Astrocyte of the spinal cord (primary cell): ENCODE data around the gene IFNL4.
"Not testable (repeated sequence)": the region's sequence is repeated elsewhere in the genome, so short reads cannot be mapped to it uniquely, and the experiment has no call there.

Experiments used
- DNase-seq: peaks from one replicate; pipeline ENCODE4 v3.0.0; 2011; ENCODE audit warnings: low read depth, low spot score
- H3K4me3 ChIP-seq: 2 replicates; pipeline ENCODE4 v1.5.1; 2011; ENCODE audit warnings: low read depth, mild to moderate bottlenecking, low read length, moderate library complexity
- in situ Hi-C: cut with HindIII; loops from 2 replicates; pipeline ENCODE4 v1.10.0; 2017; ENCODE audit warnings: low sequenced_read_pairs
- TF ChIP-seq, protein P1 (sequence below): IDR thresholded peaks from 2 replicates; pipeline ENCODE4 v1.5.1; 2012; ENCODE audit warnings: low read depth, mild to moderate bottlenecking, low read length, inconsistent platforms

IFNL4 gene

DNA sequence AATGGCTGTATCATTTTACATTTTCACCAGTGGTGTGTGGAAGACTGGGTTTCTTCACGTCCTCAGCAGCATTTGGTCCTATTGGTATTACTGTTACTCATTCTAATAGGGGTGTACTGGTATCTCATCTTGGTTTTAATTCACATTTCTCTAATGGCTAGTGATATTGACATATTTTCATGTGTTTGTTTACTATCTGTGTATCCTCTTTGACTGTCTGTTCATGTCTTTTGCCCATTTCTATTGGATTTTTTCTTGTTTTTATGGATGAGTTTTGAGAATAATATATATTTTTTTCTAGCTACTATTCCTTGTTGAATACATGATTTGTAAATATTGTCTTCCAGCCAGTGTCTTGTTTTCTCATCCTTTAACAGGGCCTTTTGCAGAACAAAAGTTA, 33.4 kb upstream of the IFNL4 start:
- no peak for DNase-seq
- in situ Hi-C loops = no loop called here
- H3K4me3 ChIP-seq = no peak overlapping the region
- TF ChIP-seq, protein P1, sequence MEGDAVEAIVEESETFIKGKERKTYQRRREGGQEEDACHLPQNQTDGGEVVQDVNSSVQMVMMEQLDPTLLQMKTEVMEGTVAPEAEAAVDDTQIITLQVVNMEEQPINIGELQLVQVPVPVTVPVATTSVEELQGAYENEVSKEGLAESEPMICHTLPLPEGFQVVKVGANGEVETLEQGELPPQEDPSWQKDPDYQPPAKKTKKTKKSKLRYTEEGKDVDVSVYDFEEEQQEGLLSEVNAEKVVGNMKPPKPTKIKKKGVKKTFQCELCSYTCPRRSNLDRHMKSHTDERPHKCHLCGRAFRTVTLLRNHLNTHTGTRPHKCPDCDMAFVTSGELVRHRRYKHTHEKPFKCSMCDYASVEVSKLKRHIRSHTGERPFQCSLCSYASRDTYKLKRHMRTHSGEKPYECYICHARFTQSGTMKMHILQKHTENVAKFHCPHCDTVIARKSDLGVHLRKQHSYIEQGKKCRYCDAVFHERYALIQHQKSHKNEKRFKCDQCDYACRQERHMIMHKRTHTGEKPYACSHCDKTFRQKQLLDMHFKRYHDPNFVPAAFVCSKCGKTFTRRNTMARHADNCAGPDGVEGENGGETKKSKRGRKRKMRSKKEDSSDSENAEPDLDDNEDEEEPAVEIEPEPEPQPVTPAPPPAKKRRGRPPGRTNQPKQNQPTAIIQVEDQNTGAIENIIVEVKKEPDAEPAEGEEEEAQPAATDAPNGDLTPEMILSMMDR = no peak

DNA sequence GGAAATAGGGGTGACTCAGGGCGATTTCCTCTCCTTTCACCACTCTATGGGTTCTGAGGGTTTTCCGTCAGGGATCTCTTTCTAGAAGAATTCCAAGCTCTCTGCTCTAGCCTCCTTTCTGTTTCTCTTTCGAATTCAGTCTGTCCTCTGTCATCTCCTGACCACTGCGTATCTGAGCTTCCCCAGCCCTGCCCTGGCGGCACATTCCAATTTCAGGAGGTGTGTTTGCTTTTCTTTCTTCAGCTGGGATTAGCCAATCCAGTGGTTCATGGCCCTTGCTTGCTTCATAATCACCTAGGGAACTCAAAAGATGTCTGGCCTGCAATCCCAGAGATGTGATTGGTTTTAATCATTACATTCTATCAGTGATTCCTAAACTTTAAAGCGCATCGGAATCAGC, 28.9 kb upstream of the IFNL4 start:
- TF ChIP-seq, protein P1 = no peak
- in situ Hi-C loops = no loop called here
- no peak for DNase-seq
- no peak overlapping the region for H3K4me3 ChIP-seq

DNA sequence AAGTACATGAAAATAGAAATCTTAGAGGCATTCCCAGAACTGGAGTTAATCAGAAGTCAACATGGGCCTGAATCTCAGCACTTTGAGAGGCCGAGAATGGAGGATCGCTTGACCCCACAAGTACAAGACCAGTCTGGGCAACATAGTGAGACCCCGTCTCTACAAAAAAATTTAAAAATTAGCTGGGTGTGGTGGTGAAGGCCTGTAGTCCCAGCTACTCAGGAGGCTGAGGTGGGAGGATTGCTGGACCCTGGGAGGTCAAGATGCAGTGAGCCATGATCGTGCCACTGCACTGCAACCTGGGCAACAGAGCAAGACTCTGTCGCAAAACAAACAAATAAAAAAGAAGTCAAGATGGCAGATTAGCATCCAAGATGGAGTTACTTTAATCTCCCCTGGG, 28.1 kb upstream of the IFNL4 start:
- DNase-seq = no peak
- no peak overlapping the region for H3K4me3 ChIP-seq
- TF ChIP-seq, protein P1 = no peak
- in situ Hi-C loops = no loop called here

DNA sequence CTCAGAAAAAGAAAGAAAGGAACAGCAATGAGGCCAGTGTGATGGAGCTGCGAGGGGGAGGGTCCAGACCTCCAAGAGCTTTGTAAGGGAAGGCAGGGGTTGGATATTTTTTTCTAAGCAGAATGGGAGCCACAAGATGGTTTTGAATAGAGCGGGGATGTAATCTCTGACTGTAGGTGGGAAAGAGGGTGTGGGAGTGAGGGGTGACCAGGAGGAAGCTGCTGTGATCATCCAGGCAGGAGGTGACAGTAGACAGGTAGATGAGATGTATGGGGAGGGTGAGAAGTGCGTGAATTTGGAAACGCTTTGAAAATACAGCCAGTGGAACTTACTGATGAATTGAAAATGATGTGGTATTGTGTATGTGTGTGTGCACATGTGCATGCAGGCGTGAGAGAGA, 26.9 kb upstream of the IFNL4 start:
- in situ Hi-C loops = no loop called here
- TF ChIP-seq, protein P1 = no peak
- H3K4me3 ChIP-seq = no peak overlapping the region
- no peak for DNase-seq

DNA sequence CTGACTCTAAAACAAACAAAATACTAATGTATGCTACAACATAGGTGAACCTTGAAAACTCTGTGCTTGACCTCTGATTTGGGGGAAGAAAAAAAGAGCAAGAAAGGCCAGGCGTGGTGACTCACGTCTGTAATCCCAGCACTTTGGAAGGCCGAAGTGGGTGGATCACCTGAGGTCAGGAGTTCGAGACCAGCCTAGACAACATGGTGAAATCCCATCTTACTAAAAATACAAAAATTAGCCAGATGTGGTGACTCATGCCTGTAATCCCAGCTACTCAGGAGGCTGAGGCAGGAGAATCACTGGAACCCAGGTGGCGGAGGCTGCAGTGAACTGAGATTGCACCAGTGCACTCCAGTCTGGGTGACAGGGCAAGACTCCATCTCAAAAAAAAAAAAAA, 25.2 kb upstream of the IFNL4 start:
- H3K4me3 ChIP-seq, DNase-seq, in situ Hi-C loops: not testable (repeated sequence)

DNA sequence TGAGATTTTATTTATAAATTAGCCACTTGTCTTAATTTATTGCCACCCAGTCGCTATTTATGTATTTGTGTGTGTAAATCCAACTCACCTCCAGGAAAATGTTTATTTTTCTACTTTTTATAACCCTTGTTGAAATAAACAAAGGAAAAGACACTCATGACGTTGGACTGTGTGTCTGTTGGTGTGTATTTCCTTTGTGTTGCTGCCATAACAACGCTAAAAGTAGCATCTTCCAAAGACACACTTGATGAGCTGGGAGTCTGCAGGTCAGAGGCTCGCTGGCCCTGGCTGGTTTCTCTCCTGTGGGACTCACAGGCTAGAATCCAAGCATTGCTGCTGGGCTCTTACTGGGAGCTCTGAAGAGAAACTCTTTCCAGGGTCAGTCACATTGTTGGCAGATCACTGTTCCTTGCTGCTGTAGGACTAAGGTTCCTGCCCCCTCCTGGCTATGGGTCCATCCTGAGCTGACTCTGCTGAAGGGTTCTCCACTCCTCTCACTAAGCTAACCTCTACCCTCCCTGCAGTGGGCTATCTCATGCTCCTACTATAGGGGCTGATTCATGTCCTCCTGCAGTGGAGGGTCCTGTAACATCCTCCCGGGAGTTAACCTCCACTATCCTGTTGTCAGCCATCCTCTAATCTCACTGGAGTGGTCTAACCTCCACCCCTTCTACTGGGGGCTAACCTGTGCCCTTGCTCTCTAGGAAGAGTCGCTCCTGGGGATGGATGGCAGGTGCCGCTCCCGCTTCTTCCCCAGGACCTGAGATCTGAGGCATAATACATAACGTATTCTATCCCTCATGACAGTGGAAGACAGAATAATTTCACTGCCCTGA, 21.6 kb upstream of the IFNL4 start:
- TF ChIP-seq, protein P1 = no peak
- DNase-seq = no peak
- in situ Hi-C loops = no loop called here
- no peak overlapping the region for H3K4me3 ChIP-seq

DNA sequence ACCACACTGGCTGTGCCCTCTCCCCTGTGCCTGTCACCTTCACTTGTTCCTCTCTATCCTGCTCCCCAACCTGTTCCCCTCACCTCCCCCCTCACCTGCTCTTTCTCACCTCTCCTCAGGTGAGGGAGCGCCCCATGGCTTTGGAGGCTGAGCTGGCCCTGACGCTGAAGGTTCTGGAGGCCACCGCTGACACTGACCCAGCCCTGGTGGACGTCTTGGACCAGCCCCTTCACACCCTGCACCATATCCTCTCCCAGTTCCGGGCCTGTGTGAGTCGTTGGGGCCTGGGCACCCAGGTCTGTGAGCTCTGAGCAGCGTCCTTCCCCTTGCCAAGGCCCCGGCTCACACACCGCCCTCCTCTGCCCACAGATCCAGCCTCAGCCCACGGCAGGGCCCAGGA, 20.7 kb upstream of the IFNL4 start:
- DNase-seq, in situ Hi-C loops, H3K4me3 ChIP-seq: not testable (repeated sequence)

DNA sequence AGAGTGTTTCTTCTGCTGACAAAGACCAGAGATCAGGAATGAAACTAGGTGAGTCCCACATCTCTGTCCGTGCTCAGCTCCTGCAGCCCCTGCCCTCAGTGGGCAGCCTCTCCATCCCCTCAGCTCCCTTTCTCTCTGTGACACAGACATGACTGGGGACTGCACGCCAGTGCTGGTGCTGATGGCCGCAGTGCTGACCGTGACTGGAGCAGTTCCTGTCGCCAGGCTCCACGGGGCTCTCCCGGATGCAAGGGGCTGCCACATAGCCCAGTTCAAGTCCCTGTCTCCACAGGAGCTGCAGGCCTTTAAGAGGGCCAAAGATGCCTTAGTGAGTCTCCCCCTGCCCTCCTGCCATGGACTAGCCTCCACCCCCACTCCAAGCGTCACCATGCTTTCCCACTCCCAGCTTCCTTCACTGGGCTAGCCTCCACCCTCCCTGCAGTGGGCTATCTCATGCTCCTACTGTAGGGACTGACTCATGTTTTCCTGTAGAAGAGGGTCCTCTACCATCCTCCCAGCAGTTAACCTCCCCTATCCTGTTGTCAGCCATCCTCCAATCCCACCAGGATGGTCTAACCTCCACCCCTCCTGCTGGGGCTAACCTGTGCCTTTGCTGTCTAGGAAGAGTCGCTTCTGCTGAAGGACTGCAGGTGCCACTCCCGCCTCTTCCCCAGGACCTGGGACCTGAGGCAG, 20.0 kb upstream of the IFNL4 start:
- in situ Hi-C loops, H3K4me3 ChIP-seq, DNase-seq: not testable (repeated sequence)

DNA sequence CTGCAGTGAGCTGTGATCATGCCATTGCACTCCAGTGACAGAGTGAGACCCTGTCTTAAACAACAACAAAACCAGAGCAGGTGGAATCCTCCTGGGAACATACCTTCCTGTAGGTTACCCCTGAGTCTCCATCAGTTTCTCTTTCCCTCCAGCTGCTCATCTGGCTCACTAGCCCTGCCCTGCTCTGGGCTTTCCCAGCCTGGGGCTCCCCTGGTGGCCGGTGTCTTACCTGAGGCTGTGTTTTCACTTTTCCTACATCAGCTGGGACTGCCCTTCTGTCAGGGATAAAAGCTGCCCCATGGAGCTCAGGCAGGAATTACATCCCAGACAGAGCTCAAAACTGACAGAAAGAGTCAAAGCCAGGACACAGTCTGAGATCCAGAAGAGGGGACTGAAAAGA, 19.4 kb upstream of the IFNL4 start, which contains the start of gene IFNL2:
TSS of gene IFNL2 (plus strand) at position 312 of the 400 bp plus-strand sequence. CDS start 173 bp downstream, outside the sequence.
- DNase-seq, in situ Hi-C loops, H3K4me3 ChIP-seq: not testable (repeated sequence)
